NCI-H1417 (cell line): ENCODE results near the gene VCL.
A peak's percentile ranks its signal among the peaks of the same experiment; 100 is the strongest.
"Not testable (repeated sequence)": the region's sequence is repeated elsewhere in the genome, so short reads cannot be mapped to it uniquely, and the experiment has no call there.

ENCODE experiments used
- DNase-seq, 3 experiments: peaks; one replicate each; lab custom pipeline; 2025; lab: John Stamatoyannopoulos, UW

Gene VCL

GRCh38 chr10:74109452-74109851, 111.5 kb downstream of the VCL start:
- no peak for DNase-seq

- no peak for DNase-seq
Observed at GRCh38 chr10:74110120-74110519, 112.2 kb downstream of the VCL start.

GRCh38 chr10:74111799-74112198, 113.9 kb downstream of the VCL start:
- no peak for DNase-seq

- no peak for DNase-seq
Observed at GRCh38 chr10:74113546-74113945, 115.6 kb downstream of the VCL start.

GRCh38 chr10:74114041-74114448, 116.1 kb downstream of the VCL start:
- DNase-seq: no peak

GRCh38 chr10:74117738-74118137, 119.8 kb downstream of the VCL start:
- DNase-seq: no peak

- DNase-seq: no peak
Observed at GRCh38 chr10:74118804-74119203, 120.9 kb downstream of the VCL start.

- DNase-seq: no peak
Observed at GRCh38 chr10:74120911-74121310, 123.0 kb downstream of the VCL start.

GRCh38 chr10:74121368-74121767, 123.5 kb downstream of the VCL start:
- no peak for DNase-seq

- DNase-seq: no peak
Observed at GRCh38 chr10:74122060-74122459, 124.1 kb downstream of the VCL start.

GRCh38 chr10:74123081-74123480, 125.2 kb downstream of the VCL start:
- DNase-seq: no peak

GRCh38 chr10:74133923-74134820, 136.3 kb downstream of the VCL start:
- DNase-seq: no peak

- no peak for DNase-seq
Observed at GRCh38 chr10:74135452-74135851, 137.5 kb downstream of the VCL start.

- DNase-seq: no peak
Observed at GRCh38 chr10:74137992-74138391, 140.1 kb downstream of the VCL start.

GRCh38 chr10:74138596-74138995, 140.7 kb downstream of the VCL start:
- DNase-seq: not testable (repeated sequence)

GRCh38 chr10:74139981-74140380, 142.1 kb downstream of the VCL start:
- no peak for DNase-seq

GRCh38 chr10:74140553-74140952, 142.6 kb downstream of the VCL start:
- no peak for DNase-seq

GRCh38 chr10:74145133-74145532, 147.2 kb downstream of the VCL start:
- DNase-seq: no peak

GRCh38 chr10:74146980-74147379, 149.1 kb downstream of the VCL start:
- not testable (repeated sequence) for DNase-seq

- peak; percentile 93 to 98 (median 95) for DNase-seq
Observed at GRCh38 chr10:74150204-74150989, 152.5 kb downstream of the VCL start, which contains the start of gene AP3M1. AP3M1 (minus strand) TSS chr10:74150828; CDS start chr10:74138379, 12,449 bp downstream.

GRCh38 chr10:74150990-74151878, 153.3 kb downstream of the VCL start, which contains the start of gene ADK:
ADK (plus strand) TSS chr10:74151221; CDS start chr10:74151279, 58 bp downstream.
- DNase-seq: peak; percentile 93 to 98 (median 95)
